GM12865 (cell line): Measurements from ENCODE around the gene LDLRAD3.
"Not testable (repeated sequence)": the region's sequence is repeated elsewhere in the genome, so short reads cannot be mapped to it uniquely, and the experiment has no call there.

Source experiments
- DNase-seq: peaks from one replicate; pipeline ENCODE4 v3.0.0; 2010; ENCODE audit warnings: low read depth
- H3K4me3 ChIP-seq: 2 replicates; pipeline ENCODE4 v1.5.1; 2011; ENCODE audit warnings: mild to moderate bottlenecking, low read depth, low read length, control low read depth
- TF ChIP-seq, protein P1 (sequence below): IDR thresholded peaks from 2 replicates; pipeline ENCODE4 v1.5.1; 2011; ENCODE audit warnings: low read length, control low read depth, low read depth, inconsistent platforms; ENCODE audit not compliant: insufficient read depth; ENCODE audit errors: missing control alignments

The LDLRAD3 gene

DNA sequence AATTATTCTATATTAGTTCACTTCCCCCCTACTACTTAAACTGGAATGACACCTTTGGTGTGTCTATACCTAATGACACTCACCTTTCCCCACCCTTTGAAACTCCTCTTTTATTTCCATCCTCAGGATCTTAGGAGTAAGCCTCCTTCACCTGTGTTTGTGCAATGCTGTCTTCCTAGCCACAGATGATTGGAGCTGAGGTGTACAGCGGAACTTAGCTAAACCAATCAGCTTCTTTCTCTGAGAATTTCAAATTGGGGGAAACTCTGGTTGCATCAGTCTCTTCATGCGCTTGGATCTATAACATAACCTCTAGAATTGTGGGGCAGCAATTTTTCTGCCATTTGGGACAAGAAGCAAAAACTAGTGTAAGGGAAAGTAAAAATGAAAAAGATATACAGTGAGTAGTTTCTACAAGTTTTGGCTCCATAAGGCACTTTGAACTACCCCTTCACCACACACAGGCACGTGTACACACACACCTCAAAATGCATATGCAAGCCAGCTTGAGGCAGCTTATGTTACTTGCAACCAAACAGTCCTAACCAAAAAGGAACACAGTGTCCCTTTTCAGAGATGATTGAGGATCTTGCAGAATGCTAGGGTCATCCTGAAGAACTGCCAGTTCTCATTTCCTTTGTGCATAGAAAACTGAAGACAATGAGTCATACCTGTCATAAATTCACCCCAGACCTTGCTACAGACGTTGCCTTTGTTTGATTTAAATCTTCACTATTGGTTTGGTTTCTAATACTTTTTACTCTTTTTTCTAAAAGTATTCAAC lies 36.0 kb upstream of the LDLRAD3 start:
- H3K4me3 ChIP-seq = no peak overlapping the region
- DNase-seq = peak; percentile 80
- TF ChIP-seq, protein P1, sequence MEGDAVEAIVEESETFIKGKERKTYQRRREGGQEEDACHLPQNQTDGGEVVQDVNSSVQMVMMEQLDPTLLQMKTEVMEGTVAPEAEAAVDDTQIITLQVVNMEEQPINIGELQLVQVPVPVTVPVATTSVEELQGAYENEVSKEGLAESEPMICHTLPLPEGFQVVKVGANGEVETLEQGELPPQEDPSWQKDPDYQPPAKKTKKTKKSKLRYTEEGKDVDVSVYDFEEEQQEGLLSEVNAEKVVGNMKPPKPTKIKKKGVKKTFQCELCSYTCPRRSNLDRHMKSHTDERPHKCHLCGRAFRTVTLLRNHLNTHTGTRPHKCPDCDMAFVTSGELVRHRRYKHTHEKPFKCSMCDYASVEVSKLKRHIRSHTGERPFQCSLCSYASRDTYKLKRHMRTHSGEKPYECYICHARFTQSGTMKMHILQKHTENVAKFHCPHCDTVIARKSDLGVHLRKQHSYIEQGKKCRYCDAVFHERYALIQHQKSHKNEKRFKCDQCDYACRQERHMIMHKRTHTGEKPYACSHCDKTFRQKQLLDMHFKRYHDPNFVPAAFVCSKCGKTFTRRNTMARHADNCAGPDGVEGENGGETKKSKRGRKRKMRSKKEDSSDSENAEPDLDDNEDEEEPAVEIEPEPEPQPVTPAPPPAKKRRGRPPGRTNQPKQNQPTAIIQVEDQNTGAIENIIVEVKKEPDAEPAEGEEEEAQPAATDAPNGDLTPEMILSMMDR = no peak

DNA sequence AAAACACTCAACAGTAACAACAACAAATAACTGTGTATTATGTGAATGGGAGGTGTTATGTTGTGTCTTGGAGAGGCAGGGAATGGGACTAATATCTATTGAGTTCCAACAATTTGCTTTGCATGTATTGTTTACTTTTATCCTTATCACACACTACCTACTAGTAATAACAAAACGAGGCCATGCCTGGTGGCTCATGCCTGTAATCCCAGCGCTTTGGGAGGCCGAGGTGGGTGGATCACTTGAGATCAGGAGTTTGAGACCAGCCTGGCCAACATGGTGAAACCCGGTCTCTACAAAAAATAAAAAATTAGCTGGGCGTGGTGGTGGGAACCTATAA lies 35.5 kb upstream of the LDLRAD3 start:
- H3K4me3 ChIP-seq, DNase-seq: not testable (repeated sequence)

DNA sequence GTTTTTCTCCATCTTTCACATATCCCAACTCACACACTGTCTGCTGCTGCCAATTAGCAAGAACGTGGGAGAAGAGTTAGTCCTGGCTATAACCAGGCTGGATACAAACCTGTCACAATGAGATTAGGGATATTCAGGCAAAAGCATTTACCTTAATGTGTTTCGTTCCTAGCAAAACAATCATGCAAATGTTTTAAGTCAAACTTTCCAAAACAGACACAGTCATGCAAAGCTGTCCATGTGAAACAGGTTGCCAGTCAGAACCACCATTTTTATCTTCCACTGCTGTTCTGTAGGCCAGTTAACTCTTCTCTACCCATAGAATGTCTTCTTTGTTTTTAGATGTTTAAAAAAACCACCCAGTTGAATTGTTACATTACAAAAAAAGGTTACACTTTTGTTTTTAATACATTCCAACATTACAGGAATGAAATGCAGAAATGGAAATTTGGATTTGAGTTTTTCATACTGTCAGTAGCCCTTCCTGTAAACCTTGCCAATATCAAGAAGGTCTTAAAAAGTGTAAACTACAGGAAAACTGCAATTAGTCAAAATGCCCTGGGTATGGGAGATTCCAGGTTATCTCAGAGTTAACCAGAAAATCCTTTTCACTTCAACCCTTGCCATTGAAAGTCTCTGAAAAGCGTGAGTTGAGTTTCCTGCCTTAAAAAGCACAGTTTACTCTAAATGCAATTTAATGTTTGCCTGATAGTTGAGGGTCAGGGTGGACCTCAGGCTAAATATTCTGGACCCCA lies 34.2 kb upstream of the LDLRAD3 start:
- no peak overlapping the region for H3K4me3 ChIP-seq
- DNase-seq = peak; percentile 34
- TF ChIP-seq, protein P1 = no peak

DNA sequence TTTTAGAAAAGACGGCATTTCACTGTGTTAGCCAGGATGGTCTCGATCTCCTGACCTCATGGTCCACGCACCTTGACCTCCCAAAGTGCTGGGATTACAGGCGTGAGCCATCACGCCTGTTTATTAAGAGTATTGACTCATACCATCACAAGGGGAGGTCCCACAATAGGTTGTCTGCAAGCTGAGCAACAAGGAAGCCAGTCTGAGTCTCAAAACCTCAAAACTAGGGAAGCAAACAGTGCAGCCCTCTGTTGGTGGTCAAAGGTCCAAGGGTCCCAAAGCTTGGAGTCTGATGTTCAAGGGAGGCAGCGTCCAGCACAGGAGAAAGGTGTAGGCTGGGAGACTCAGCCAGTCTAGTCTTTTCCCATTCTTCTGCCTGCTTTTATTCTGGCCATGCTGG lies 32.8 kb upstream of the LDLRAD3 start:
- TF ChIP-seq, protein P1 = no peak
- H3K4me3 ChIP-seq = no peak overlapping the region
- no peak for DNase-seq

DNA sequence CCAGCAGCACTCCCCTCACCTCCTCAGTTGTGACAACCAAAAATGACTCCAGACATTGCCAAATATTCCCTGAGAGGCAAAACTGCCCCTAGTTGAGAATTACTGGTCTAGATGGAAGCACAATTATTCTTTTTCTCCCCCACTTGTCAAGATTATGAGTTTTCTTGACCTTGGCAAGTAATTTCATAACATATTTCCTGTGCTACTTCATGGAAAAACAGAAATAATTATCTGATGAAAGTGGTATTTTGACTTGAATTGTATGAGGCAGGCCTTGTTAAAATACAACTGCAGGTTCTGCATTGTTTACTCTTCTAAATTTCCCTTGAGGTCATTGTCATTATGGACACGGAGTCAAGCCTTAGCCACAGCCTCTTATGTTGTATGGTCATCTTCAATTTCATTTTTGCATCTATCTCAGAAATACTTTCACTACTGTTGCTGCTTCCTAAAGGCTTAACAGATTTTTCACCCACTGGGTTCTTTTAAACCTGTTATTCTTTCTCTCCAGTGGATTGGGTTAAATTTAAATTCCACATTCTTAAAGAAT lies 32.2 kb upstream of the LDLRAD3 start:
- H3K4me3 ChIP-seq = no peak overlapping the region
- DNase-seq = peak; percentile 44
- TF ChIP-seq, protein P1 = no peak

DNA sequence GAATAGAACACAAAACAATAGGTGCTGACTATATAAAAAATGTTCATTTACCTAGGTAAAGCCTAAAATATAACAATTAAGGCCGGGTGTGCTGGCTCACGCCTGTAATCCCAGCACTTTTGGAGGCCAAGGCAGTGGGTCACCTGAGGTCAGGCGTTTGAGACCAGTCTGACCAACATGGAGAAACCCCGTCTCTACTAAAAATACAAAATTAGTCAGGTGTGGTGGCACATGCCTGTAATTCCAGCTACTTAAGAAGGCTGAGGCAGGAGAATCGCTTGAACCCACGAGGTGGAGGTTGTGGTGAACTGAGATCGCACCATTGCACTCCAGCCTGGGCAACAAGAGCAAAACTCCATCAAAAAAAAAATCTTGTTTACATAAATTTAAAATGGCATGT lies 31.4 kb upstream of the LDLRAD3 start:
- not testable (repeated sequence) for H3K4me3 ChIP-seq, DNase-seq

DNA sequence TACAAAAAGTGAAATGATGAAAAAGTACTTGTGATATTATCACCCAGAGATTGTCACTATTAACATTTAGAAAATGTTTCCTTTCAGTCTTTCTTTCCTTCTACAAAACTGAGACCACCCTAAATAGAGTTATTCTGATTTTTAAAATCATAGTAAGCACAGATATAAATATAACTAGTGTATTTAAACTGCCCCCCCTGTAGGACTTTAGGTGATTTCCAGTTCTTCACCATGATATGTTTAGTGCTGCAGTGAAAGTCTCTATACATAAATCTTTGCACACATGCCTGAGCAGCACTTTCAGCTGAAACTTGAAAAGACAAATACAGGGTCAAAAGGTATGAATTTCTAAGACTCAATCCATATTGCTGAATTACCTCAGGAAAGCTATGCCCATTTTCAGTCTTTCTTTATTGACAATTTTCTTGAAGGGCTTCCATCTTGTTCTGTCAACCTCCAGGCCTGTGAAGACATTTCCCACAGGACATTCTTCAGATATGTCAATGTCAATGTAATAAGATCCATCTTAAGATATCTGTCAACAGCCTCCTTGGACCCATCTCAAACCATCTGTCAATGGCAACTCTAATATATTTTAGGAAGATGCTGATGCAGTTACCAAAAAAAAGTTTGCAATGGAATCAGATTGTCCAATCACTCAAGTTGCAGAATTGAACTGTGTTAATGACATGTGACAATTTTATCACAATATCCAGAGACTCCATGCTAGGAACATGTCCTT lies 30.8 kb upstream of the LDLRAD3 start:
- no peak overlapping the region for H3K4me3 ChIP-seq
- peak; percentile 57 for DNase-seq
- TF ChIP-seq, protein P1 = no peak
